ENCODE measurements around the gene PRAMEF1.

The PRAMEF1 gene

GRCh38 chr1:12771186-12771585 is 20.0 kb upstream of the PRAMEF1 start:
- TF ChIP-seq FOXA1 (IDR thresholded peaks at IDR 0.05), result no peak
- TF ChIP-seq TARDBP (IDR thresholded peaks at IDR 0.05), result no peak
- TF ChIP-seq ARNT (IDR thresholded peaks at IDR 0.05), result no peak
- TF ChIP-seq L3MBTL2 (conservative IDR thresholded peaks at IDR 0.05), result no peak
- no peak for TF ChIP-seq CTBP1 (IDR thresholded peaks at IDR 0.05; ENCODE audit: borderline replicate concordance)
- no peak for TF ChIP-seq FOXM1 (IDR thresholded peaks at IDR 0.05; ENCODE audit: borderline replicate concordance)
- TF ChIP-seq BHLHE40 (IDR thresholded peaks at IDR 0.05; ENCODE audit: borderline replicate concordance), result no peak
- TF ChIP-seq PKNOX1 (IDR thresholded peaks at IDR 0.05), result no peak
- no peak for TF ChIP-seq HDGF (IDR thresholded peaks at IDR 0.05; ENCODE audit: borderline replicate concordance)
- no peak for TF ChIP-seq LEF1 (IDR thresholded peaks at IDR 0.05; ENCODE audit: borderline replicate concordance)
- no peak for TF ChIP-seq ZNF384 (IDR thresholded peaks at IDR 0.05)
- no peak for TF ChIP-seq NFRKB (IDR thresholded peaks at IDR 0.05)
- CTCF ChIA-PET, result interaction anchor here (0.7 kb wide), 1 partner anchor 17 kb away, joined by 3 read pairs; no protein-coding TSS in a partner anchor
- DNase-seq (ENCODE audit: extremely low spot score), result no peak
- POLR2A ChIA-PET, result no interaction called here

GRCh38 chr1:12772520-12772919 is 18.7 kb upstream of the PRAMEF1 start:
- CTCF ChIA-PET, result no interaction called here
- POLR2A ChIA-PET, result no interaction called here
- DNase-seq (ENCODE audit: extremely low spot score), result no peak
- TF ChIP-seq FOXA1 (IDR thresholded peaks at IDR 0.05) (no peak), HDGF (IDR thresholded peaks at IDR 0.05; ENCODE audit: borderline replicate concordance) (no peak), CTBP1 (IDR thresholded peaks at IDR 0.05; ENCODE audit: borderline replicate concordance) (no peak), ELF4 (IDR thresholded peaks at IDR 0.05) (no peak), PKNOX1 (IDR thresholded peaks at IDR 0.05) (no peak), TARDBP (IDR thresholded peaks at IDR 0.05) (no peak), LEF1 (IDR thresholded peaks at IDR 0.05; ENCODE audit: borderline replicate concordance) (no peak), BHLHE40 (IDR thresholded peaks at IDR 0.05; ENCODE audit: borderline replicate concordance) (no peak)

GRCh38 chr1:12773438-12773837 is 17.8 kb upstream of the PRAMEF1 start, which contains the start of gene PRAMEF12:
Gene PRAMEF12 (plus strand): TSS chr1:12773738. CDS start chr1:12774868, 1,130 bp downstream.
- no peak for DNase-seq (ENCODE audit: extremely low spot score)
- no peak for TF ChIP-seq ELF4 (IDR thresholded peaks at IDR 0.05)
- no peak for TF ChIP-seq SP1 (IDR thresholded peaks at IDR 0.05)
- no peak for TF ChIP-seq BHLHE40 (IDR thresholded peaks at IDR 0.05; ENCODE audit: borderline replicate concordance)
- TF ChIP-seq NFRKB (IDR thresholded peaks at IDR 0.05), result no peak
- no peak for TF ChIP-seq HDGF (IDR thresholded peaks at IDR 0.05; ENCODE audit: borderline replicate concordance)
- TF ChIP-seq SUZ12 (IDR thresholded peaks at IDR 0.05), result no peak
- TF ChIP-seq LEF1 (IDR thresholded peaks at IDR 0.05; ENCODE audit: borderline replicate concordance), result no peak
- TF ChIP-seq ARNT (IDR thresholded peaks at IDR 0.05), result no peak
- TF ChIP-seq L3MBTL2 (conservative IDR thresholded peaks at IDR 0.05), result no peak
- no peak for TF ChIP-seq CTBP1 (IDR thresholded peaks at IDR 0.05; ENCODE audit: borderline replicate concordance)
- no peak for TF ChIP-seq ZNF384 (IDR thresholded peaks at IDR 0.05)
- ChIA-PET CTCF (no interaction called here), POLR2A (no interaction called here)

- no peak for DNase-seq (ENCODE audit: extremely low spot score)
- POLR2A ChIA-PET, result no interaction called here
- CTCF ChIA-PET, result interaction anchor here (0.6 kb wide), 1 partner anchor 13 kb away, joined by 3 read pairs; no protein-coding TSS in a partner anchor
- TF ChIP-seq ARNT (IDR thresholded peaks at IDR 0.05), result no peak
- TF ChIP-seq CTBP1 (IDR thresholded peaks at IDR 0.05; ENCODE audit: borderline replicate concordance), result no peak
- TF ChIP-seq SUZ12 (IDR thresholded peaks at IDR 0.05), result no peak
- TF ChIP-seq ZNF384 (IDR thresholded peaks at IDR 0.05), result no peak
- no peak for TF ChIP-seq SP1 (IDR thresholded peaks at IDR 0.05)
- no peak for TF ChIP-seq PKNOX1 (IDR thresholded peaks at IDR 0.05)
- TF ChIP-seq FOXM1 (IDR thresholded peaks at IDR 0.05; ENCODE audit: borderline replicate concordance), result no peak
- TF ChIP-seq ELF4 (IDR thresholded peaks at IDR 0.05), result no peak
- TF ChIP-seq HDGF (IDR thresholded peaks at IDR 0.05; ENCODE audit: borderline replicate concordance), result no peak
- TF ChIP-seq TARDBP (IDR thresholded peaks at IDR 0.05), result no peak
- TF ChIP-seq LEF1 (IDR thresholded peaks at IDR 0.05; ENCODE audit: borderline replicate concordance), result no peak
- TF ChIP-seq NFRKB (IDR thresholded peaks at IDR 0.05), result no peak
These were observed 16.3 kb upstream of the PRAMEF1 start for GRCh38 chr1:12774801-12775345.

- TF ChIP-seq L3MBTL2 (conservative IDR thresholded peaks at IDR 0.05) (no peak), CTBP1 (IDR thresholded peaks at IDR 0.05; ENCODE audit: borderline replicate concordance) (no peak), FOXK2 (IDR thresholded peaks at IDR 0.05) (no peak), HDGF (IDR thresholded peaks at IDR 0.05; ENCODE audit: borderline replicate concordance) (no peak), TARDBP (IDR thresholded peaks at IDR 0.05) (no peak), SUZ12 (IDR thresholded peaks at IDR 0.05) (no peak)
- ChIA-PET POLR2A (no interaction called here), CTCF (interaction anchor here (0.6 kb wide), 1 partner anchor 14 kb away, joined by 3 read pairs; no protein-coding TSS in a partner anchor)
- no peak for DNase-seq (ENCODE audit: extremely low spot score)
These were observed 15.8 kb upstream of the PRAMEF1 start for GRCh38 chr1:12775443-12775842.

- ChIA-PET POLR2A (no interaction called here), CTCF (no interaction called here)
- TF ChIP-seq SUZ12 (IDR thresholded peaks at IDR 0.05) (no peak), SP1 (IDR thresholded peaks at IDR 0.05) (no peak), FOXM1 (IDR thresholded peaks at IDR 0.05; ENCODE audit: borderline replicate concordance) (no peak), ELF4 (IDR thresholded peaks at IDR 0.05) (no peak), LEF1 (IDR thresholded peaks at IDR 0.05; ENCODE audit: borderline replicate concordance) (no peak), FOXA1 (IDR thresholded peaks at IDR 0.05) (no peak)
- no peak for DNase-seq (ENCODE audit: extremely low spot score)
These were observed 14.2 kb upstream of the PRAMEF1 start for GRCh38 chr1:12776801-12777557.
